Muscle of back (tissue), 11 donors: ENCODE data around the gene EXD3. TPM values are rescaled to one million over a fixed set of nuclear protein-coding genes. Genes with fewer than 3 reads are reported as not detected.
"Not testable (repeated sequence)": the region's sequence is repeated elsewhere in the genome, so short reads cannot be mapped to it uniquely, and the experiment has no call there.

Experiments used
- DNase-seq, 3 donors: peaks; one replicate each; pipeline versions ENCODE4 v3.0.0 to v3.0.0-alpha.2; 2013
- polyA plus RNA-seq, 10 donors: library from polyadenylated mRNA; unstranded; fragments of 120-200 nt; gene quantifications; one replicate each; pipeline ENCODE4 v1.2.1, GENCODE V29; 2013; ENCODE audit not compliant: insufficient read length in 10 of 10

EXD3 gene
- polyA plus RNA-seq, 10 donors = 8.2 to 14.1 (median 9.3) TPM

- DNase-seq = no peak
These were observed 41.2 kb downstream of the EXD3 start for GRCh38 chr9:137381501-137382443.

GRCh38 chr9:137380606-137381005, 42.4 kb downstream of the EXD3 start:
- DNase-seq = no peak

DNA sequence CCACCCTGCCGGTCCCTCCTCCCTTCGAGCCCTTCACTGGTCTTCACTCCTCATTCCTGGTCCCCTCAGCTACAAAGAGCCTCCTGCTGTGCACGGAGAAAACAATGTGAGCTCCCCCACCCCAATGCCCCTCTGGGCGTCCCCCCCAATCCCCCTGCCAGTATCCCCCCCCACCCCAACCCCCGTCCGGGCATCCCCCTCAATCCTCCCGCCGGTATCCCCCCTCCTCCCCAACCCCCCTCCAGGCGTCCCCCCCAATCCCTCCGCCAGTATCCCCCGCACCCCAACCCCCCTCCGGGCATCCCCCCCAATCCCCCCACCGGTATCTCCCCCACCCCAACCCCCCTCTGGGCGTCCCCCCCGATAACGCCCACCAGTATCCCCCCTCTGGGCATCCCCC, 42.8 kb downstream of the EXD3 start:
- no peak for DNase-seq

DNA sequence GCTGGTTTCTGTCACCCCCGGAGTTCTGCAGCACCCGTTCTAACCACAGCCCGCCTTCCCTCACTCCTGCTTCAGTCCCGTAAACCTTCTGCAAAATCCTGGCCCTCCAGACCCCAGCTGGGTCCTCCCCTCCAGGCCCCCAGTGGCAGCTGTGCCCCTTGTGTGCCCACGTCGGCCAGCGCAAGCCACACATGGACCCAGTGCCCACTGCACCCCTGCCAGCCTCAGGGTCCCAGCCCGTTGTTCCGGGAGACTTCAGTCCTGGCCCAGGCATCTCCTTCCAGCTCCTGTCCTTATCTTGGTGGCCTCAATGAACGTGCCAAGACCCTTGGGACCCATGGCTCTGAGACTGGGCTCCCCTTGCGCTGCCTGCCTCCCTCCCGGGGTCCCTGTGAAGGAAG, 43.2 kb downstream of the EXD3 start:
- no peak for DNase-seq

DNA sequence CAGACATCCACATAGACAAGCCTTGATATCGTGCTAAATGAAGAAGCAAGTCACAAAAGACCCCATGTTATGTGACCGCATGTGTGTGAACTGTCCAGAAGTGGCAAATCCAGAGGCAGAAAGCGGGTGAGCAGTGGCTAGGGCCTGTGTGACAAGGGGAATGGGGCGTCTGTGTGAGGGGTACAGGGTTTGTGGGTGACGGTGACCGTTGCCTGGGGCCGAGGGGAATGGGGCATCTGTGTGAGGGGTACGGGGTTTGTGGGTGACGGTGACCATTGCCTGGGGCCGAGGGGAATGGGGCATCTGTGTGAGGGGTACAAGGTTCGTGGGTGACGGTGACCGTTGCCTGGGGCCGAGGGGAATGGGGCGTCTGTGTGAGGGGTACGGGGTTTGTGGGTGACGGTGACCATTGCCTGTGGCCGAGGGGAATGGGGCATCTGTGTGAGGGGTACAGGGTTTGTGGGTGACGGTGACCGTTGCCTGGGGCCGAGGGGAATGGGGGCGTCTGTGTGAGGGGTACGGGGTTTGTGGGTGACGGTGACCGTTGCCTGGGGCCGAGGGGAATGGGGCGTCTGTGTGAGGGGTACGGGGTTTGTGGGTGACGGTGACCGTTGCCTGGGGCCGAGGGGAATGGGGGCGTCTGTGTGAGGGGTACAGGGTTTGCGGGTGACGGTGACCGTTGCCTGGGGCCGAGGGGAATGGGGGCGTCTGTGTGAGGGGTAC, 44.1 kb downstream of the EXD3 start:
- not testable (repeated sequence) for DNase-seq

DNA sequence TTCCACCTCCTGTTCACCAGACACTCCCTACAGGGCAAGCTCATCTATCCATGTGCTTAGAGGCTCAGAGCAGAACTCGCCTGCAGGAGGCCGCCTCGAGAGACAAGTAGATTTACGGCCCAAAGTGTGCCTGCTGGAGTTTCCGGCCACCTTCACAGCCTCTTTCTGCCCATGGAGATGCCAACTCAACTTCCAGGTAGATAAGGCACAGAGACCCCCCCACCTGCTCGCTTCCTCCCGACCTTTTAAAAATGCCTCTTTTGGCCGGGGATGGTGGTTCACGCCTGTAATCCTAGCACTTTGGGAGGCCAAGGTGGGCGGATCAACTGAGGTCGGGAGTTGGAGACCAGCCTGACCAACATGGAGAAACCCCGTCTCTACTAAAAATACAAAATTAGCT, 46.6 kb downstream of the EXD3 start:
- no peak for DNase-seq

GRCh38 chr9:137375321-137376058, 47.5 kb downstream of the EXD3 start:
- DNase-seq = no peak

DNA sequence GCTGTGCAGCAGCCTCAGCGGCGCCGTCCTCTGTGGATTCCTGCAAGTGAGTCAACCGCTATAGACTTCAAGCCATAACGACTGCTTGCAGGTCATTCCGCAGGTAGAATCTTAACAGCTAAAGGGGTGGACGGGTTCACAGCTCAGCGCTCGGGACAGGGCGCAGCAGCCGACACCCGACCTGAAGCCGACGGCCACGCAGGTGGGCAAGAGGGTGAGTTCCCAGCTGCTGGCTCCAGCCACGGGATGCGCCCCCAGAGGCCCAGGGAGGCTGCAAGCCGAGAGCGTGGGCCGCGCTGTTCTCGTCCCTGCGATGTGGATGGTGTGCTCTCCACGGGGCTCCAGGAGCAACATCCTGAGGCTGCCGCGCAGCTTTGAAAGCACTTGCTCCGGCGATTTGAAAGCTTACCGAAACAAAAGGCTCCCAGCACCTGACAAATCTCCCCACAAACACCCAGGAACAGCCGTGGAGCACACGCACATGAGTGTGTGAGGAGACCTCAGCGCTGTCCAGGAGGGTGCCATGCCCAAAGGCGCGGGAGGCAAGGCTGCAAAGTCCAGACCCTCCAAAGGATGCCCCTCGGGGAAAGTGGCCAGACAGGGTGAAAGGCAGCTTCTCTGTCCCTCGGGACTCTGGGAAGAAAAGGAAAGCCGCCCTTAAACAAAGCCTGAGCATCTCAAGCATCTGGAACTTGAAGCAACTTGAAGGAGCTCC, 48.7 kb downstream of the EXD3 start:
- DNase-seq = no peak

DNA sequence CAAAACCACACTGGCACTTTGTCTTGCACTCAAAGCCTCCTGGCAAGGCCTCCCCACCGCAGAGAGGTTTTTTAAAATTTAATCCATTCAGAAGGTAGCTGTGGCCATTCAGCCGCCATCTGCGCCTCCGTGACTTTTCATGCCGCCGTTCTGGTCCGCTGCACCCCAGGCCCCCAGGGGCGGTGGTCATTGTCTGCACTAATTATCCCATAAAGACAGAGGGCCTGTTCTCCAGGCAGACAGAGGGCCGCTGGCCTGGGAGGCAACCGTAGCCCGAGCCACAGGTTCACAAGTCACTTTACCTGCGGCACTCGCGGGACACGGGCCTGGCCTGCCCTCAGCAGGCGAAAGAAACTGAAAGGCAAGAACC, 49.4 kb downstream of the EXD3 start:
- DNase-seq = no peak

DNA sequence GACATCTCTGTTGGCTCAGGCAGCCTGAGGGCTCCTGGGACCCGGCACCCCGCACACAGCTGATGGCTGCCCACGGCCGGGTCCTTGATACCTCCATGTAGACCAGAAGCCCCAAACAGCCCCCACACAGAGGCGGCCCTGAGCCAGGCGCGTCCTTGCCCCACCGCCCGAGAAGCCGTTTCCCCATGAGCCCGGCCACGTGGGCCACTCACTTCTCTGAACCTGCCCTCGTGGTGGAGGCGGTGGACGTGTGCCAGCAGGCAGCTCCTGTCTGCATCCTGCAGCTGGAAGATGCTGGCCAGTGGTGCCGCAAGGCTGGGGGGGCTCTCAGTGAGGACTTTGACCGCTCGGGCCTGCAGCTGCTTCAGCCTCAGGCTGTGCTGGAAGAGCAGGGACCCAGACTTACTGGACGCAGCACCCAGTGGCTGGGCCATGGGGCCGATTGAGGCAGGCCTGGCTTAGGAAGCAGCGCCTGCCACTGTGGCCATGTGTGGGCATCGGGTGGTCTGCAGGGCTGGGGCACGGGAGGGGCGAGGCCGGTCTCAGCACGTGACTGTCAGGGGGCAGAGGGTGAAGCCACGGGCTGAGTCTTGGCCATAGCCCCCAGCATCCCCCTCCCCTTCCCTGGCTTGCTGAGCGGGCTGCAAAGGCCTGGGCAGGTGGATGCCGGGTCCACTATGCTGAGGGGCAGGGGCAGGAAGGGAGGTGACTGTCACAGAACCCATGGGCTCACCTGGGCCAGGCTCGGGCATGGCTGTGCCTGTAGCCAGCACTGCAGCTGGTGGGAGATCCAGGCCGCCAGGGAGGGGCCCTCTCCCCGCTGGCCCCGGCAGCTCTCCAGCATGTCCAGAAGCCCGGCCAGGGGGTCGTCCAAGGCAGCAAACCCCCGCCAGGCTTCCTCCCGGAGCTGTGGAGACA, 50.0 kb downstream of the EXD3 start:
- no peak for DNase-seq

- DNase-seq = no peak
These were observed 50.9 kb downstream of the EXD3 start for GRCh38 chr9:137371946-137372651.

GRCh38 chr9:137371521-137371941, 51.4 kb downstream of the EXD3 start:
- no peak for DNase-seq

DNA sequence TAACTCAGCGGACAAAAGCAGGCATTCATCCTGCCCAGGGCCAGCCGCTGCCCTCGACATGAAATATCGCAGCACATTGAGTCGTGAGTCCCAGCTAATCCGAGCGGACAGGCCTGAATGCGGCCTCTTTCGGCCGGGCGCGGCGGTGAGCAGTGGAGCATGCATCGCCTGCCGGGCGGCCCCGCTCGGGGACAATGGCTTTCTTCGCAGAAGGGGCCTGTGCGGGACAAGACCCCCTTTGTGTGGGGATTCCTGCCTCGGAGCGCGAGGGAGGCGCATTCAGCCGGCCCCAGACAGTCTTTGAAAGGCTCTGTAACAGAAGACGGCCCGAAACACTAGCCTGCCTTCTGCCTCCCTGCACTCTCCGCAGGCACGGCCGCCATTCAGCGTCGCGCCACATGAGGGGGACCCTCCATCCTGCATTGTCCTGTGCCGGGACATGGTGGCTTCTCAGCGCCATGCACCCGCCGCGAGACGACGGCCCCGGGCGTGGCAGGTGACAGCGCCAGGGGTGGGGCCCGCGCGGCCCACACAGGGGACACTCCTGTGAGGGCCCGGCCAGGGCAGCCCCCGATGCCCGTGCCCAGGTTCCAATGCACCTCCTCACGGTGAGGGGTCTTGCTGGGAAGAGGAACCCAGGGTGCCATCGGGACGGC, 52.0 kb downstream of the EXD3 start:
- no peak for DNase-seq

GRCh38 chr9:137369911-137370764, 52.8 kb downstream of the EXD3 start:
- no peak for DNase-seq

DNA sequence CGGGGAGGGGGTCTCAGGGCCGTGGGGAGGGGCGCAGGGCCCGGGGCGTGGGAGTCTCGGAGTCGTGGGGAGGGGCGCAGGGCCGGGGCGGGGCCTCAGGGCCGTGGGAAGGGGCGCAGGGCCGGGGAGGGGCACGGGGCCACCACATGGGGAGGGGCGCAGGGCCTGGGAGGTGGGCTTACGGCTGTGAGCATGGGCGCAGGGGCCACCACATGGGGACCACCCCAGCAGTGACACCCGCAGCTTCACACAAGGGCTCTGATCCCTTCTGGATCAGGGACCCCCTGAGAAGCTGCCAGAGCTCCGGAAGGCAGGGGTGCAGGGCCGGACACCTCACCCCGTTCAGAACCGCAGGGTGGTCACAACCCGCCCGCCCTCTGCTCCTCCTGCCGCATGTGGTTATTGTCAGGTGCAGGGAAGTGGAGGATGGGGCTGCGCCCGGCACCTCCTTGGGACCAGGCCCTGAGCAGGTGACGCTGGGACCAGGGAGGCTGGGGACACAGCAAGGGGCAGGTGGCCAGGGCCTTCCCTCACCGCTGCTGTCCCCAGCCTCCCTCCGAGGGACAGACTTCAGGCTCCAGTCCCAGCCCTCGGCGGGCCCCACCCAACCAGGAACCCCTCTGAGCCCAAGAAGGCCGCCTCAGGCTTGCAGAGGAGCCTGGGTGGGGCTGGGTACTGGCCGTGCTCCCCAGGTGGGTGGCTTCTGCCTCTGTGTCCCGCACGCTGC, 53.7 kb downstream of the EXD3 start:
- no peak for DNase-seq

GRCh38 chr9:137368431-137369035, 54.4 kb downstream of the EXD3 start:
- DNase-seq = peak; percentile 33 to 82 (median 52)
